Bone marrow (tissue), 2 donors: ENCODE results near the gene FAM168A.

ENCODE experiments used
- DNase-seq, 2 donors: peaks; one replicate each; lab custom pipeline; 2025; lab: John Stamatoyannopoulos, UW

The FAM168A gene, protein sequence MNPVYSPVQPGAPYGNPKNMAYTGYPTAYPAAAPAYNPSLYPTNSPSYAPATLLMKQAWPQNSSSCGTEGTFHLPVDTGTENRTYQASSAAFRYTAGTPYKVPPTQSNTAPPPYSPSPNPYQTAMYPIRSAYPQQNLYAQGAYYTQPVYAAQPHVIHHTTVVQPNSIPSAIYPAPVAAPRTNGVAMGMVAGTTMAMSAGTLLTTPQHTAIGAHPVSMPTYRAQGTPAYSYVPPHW

GRCh38 chr11:73597956-73598718, at the start of gene FAM168A:
Gene FAM168A, minus strand, starts transcription at chr11:73598112. Its CDS starts 129,638 bp downstream, at chr11:73468474.
- DNase-seq: peak; percentile 90 to 94

- DNase-seq: peak; percentile 25 to 78
These were observed 49.7 kb upstream of the FAM168A start for GRCh38 chr11:73647459-73648100.

DNA sequence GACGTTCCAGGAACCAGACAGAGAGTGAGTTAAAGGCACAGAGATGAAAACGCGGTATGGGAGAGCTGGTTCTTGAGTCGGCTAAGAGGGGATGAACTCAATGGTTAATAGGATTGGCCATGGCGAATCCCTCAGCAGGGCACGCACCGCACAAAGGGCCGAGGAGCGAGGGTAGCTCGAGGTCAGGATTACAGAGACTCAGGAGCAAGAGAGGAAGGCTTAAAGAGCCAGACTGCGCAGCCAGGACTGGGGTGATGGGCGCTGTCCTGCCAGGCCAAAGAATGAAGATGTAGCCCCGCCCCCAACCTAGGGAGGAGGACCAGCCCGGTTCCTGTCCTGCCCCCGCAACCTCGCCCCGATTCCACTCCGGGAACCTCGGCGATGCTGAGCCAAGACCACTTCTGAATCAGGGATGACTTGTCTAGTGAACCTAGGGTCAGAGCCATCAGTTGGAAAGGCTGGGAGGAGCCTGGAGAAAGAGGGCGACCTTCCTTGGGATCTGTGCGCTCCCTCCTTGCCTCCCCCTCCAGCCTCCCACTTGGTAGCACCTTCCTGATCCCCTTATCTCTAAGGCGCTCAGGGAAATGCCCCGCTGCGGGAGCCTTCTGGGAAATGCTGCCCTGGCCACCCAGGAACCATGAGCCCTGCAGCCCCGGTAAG, 48.2 kb upstream of the FAM168A start, which contains the start of gene PLEKHB1:
TSS of gene PLEKHB1 (plus strand) at position 610 of the 660 bp plus-strand sequence. CDS start at position 638, 28 bp downstream.
- DNase-seq: no peak

GRCh38 chr11:73645121-73645969, 47.4 kb upstream of the FAM168A start:
- no peak for DNase-seq

GRCh38 chr11:73641668-73642067, 43.8 kb upstream of the FAM168A start:
- no peak for DNase-seq

- no peak for DNase-seq
These were observed 42.7 kb upstream of the FAM168A start for GRCh38 chr11:73640592-73640991.

DNA sequence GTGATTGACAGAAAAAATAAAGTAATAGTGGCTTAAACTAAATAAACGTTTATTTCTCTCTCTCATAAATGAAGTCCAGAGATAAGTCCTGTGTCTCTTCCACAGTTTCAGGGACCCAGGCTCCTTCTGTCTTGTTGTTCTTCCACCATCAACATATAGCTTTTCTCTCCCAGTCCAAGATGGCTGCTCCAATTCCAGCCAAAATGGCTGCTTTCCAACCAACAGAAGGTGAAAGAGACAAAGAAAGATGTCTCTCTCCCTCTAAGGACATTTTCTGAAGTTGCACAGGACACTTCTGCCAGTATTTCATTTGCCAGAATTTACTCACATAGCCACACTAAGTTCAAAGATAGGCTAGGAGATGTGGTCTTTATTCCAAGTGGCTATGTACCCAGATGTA, 39.1 kb upstream of the FAM168A start:
- DNase-seq: no peak

DNA sequence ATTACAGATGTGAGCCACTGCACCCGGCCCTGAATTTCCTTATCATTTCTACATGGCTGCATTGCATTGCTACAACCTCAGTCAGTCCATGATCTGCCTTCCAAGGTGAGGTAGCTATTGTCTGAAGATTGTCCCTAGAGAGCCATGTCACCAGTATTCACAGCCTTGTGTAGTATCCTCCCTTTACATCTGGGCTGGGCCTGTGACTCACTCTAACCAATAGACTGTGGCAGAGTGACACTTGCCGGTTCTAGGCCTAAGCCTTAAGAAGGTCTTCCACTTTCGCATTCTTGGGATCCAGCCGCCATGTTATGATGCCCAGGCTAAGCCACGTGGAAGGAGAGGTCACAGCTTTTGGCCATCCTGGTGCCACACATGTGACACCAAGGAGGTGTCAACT, 38.3 kb upstream of the FAM168A start:
- no peak for DNase-seq

- no peak for DNase-seq
These were observed 37.8 kb upstream of the FAM168A start for GRCh38 chr11:73635721-73636120.

- no peak for DNase-seq
These were observed 36.1 kb upstream of the FAM168A start for GRCh38 chr11:73633999-73634398.

DNA sequence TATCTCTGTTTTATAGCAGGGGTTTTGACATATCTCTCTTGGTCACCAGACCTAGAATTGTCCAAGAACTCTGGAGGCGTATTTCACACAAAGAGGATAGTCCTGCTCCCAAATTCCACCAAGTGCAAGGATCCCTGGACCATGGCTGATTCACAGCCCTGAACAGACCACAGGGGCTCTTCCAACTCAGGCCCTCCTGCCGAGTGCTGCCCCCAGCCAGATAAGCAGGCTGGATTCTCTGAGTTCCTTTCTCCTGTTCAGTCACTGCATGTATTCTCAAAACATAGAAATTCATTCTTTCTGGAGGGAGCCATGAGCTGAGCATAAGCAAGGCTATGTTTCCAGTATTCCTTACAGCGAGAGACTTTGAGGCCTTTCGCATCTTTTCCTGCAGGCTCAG, 35.1 kb upstream of the FAM168A start:
- no peak for DNase-seq

DNA sequence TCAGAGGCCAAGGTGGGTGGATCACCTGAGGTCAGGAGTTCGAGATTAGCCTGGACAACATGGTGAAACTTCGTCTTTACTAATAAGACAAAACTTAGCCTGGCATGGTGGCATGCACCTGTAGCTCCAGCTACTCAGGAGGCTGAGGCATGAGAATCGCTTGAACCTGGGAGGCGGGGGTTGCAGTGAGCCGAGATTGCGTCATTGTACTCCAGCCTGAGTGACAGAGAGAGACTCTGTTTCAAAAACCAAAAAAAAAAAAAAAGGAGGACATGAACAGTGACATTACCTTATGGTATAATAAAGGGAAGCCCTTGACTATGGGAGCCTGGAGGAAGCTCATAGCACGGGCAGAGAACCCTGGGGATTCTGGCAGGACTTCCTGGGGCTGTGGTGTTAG, 32.0 kb upstream of the FAM168A start:
- no peak for DNase-seq

DNA sequence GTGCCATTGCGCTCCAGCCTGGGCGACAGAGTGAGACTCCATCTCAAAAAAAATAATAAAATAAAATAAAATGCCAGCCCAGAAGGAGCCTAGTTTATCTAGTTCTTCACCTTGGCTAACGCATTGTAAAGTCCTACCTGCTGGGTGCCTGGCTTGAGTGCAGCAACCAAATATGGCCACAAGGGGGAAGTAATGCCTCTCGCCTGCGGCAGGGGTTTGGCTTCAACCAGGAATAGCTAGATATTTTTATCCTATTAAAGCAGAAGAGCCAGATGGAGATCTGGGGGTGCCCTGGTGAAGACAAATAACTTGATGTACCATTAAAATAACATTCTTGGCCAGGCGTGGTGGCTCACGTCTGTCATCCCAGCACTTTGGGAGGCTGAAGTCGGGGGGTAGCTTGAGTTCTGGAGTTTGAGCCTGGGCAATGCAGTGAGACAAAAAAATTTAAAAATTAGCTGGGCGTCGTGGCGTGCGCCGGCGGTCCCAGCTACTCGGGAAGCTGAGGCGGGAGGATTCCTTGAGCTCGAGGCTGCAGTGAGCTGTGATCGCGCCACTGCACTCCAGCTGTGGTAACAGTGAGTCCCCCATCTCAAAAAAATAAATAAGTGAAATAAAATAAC, 27.9 kb upstream of the FAM168A start:
- peak; percentile 15 to 42 for DNase-seq

DNA sequence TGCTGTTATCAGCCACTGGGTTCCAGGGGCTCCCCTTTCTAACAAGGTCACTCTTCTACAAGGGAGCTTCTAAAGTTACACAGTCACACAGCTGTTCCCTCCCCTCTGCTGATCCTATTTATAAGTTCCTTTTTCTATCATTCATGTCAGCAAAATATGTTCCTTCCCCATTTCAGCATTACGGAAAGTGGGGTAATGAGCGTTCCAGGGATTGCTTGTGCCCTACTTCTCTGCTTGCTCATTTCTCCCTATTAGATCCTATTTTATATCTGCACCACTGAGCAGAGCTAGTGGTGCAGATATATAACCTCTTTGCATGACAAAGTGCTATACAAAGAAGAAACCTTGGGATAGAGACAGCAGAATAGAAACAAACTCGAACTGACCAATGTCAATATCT, 25.8 kb upstream of the FAM168A start:
- peak in 1 of 2 donors; percentile 82 for DNase-seq

GRCh38 chr11:73622926-73623593, 25.1 kb upstream of the FAM168A start:
- no peak for DNase-seq

GRCh38 chr11:73614591-73614990, 16.7 kb upstream of the FAM168A start:
- DNase-seq: no peak

GRCh38 chr11:73612601-73613140, 14.8 kb upstream of the FAM168A start:
- DNase-seq: no peak

DNA sequence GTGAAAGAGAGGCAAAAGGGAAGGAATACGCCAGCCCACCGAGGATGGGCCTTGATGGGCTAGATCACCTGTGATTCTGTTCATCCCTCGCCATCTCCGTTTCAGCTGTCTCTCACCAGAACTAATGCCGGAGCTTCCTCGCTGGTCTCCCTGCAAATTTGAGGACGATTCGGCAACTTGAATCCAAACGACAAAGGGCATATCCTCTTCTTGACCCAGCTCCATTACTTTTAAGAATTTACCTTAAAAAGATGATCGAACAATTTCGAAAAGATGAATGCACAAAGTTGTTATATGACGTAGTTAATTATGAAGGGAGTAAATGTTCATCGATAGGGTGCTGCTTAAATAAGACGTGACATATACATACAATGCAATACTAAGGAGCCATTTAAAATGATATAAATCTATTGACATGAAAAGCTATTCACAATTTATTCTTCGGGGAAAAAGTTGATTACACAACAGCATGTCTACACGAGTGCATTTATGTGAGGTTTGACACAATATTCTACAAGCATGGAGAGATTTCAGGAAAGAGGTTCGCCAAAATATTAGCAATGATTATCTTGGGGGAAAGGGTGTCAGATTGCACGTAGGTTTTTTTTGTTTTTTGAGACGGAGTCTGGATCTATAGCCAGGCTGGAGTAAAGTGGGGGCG, 937 bp upstream of the FAM168A start:
- DNase-seq: peak in 1 of 2 donors; percentile 16

GRCh38 chr11:73597336-73597955, 466 bp downstream of the FAM168A start:
- no peak for DNase-seq
